ENCODE results near the gene ANGPTL1. TPM values are rescaled to one million over a fixed set of nuclear protein-coding genes. Genes with fewer than 3 reads are reported as not detected.
"Not testable (repeated sequence)": the region's sequence is repeated elsewhere in the genome, so short reads cannot be mapped to it uniquely, and the experiment has no call there.

The ANGPTL1 gene
- total RNA-seq, 1 donor from 2014 or later, result under 0.01 TPM

DNA sequence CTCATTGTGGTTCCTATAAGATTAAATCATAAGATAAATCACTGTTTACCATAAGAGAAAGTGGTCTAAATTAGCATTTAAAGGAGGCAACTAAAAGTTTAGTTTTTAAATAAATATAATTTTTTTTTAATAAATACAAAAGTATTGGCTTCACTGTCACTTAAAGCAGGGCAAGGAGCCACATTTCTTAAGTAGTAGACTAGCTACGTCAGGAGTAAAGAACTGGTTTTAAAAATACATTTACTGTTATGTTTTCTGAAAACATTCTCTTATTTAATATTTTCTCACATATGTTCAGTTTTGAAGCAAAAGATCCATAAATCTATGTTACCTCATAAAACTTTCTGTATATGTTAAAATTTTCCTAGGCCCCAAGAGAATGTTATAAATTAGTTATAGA lies 2.2 kb downstream of the ANGPTL1 start:
- DNase-seq (ENCODE audit: low read depth in 2 of 2), result no peak

GRCh38 chr1:178867670-178868069 lies 3.2 kb downstream of the ANGPTL1 start:
- DNase-seq (ENCODE audit: low read depth in 2 of 2), result peak; percentile 7 to 62

- DNase-seq (ENCODE audit: low read depth in 2 of 2), result no peak
Observed at GRCh38 chr1:178864326-178864725, 6.6 kb downstream of the ANGPTL1 start.

GRCh38 chr1:178862864-178863263 lies 8.0 kb downstream of the ANGPTL1 start:
- DNase-seq (ENCODE audit: low read depth in 2 of 2), result no peak

DNA sequence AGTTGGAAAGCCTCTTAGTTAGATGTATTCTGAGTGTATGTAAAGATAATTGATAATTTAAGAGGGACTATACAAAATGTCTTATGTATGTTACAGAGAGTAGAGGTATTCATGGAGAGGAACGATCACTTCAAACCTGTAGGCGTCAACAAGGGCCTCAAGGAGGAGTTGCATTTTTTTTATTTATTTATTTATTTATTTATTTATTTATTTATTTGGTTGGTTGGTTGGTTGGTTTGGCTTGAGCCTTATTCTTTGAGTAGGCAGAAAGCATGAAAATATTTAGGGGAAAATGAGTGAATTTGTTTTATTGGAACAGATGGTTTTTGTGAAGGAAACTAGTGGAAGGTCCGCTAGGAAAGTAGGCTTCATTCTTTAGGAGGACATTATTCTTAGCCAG lies 8.5 kb downstream of the ANGPTL1 start:
- no peak for DNase-seq (ENCODE audit: low read depth in 2 of 2)

DNA sequence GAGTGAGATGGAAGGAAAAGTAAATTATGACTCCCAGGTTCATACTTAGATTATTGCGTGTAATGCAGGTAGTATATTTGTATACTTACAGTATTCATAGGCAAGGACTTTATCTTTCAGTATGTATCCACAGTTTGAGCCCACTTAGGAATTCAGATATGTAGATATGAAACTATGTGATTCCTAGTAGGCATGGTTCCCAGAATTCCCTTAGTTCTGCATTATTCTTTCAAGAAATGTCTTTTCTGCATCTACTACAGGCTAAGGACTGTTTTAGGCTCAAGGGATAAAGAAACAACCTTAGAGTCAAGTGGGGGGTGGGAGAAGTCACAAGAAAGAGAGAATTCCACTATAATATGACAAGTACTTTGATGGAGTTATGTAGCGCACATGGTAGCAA lies 13.8 kb downstream of the ANGPTL1 start:
- no peak for DNase-seq (ENCODE audit: low read depth in 2 of 2)

GRCh38 chr1:178849918-178850317 lies 21.0 kb downstream of the ANGPTL1 start:
- no peak for DNase-seq (ENCODE audit: low read depth in 2 of 2)

GRCh38 chr1:178847919-178848318 lies 23.0 kb downstream of the ANGPTL1 start:
- DNase-seq (ENCODE audit: low read depth in 2 of 2), result not testable (repeated sequence)

DNA sequence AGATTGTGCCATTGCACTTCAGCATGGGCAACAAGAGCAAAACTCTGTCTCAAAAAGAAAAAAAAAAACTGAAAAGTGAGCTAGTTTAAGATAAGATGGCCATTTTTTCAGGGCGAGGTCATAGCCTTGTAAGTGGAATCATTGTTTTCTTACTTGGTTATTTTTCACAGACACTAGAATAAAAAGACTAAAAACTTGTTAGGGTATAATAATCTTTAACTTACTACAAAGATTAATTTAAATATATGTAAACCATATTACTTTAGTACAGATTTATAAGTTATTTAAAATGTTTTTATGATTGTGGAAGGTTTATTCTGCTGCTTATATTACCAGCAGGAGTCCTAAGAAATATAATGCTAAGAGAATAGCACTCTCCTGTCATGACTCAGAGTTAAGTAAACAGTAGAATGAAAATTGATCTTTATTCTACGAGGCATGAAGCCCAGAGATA lies 23.5 kb downstream of the ANGPTL1 start:
- DNase-seq (ENCODE audit: low read depth in 2 of 2), result peak in 1 of 2 donors; percentile 47

DNA sequence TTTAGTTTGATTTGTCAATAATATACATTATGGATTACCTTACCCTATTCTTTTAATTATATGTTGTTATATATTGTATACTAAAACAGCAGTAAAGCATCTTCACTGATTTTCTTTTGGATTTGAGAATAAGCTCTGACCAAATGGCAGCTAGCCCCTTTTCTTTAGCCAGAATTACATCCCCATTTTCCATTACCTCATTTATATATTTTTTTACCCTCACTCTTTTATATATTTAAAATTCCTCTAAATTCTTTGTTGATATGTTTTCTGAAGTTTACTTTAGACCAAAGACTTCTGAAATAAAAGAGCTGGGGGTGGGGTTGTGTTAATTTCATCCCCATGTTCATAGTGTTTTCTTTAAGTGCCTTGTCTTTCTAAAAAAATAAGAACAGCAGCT lies 24.6 kb downstream of the ANGPTL1 start:
- DNase-seq (ENCODE audit: low read depth in 2 of 2), result no peak

DNA sequence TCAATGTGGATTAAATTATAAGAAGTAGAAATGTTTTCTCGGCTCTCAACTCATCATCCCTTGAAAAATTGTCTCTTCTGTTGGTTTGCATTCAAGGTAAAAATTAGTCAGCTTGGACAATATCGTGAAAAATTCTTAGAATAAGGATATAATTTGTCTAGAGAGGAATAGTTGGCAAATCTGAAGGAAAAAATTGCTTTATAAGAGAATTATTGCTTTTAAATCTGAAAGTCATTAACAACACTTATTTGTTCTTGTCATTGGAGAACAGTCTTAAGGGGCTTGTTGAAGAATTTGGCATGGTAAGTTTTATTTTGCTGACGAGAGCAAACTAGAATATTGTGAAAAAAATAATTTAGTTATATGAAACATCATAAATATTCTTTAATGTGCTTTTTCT lies 26.4 kb downstream of the ANGPTL1 start:
- DNase-seq (ENCODE audit: low read depth in 2 of 2), result no peak

GRCh38 chr1:178825167-178825566 lies 45.7 kb downstream of the ANGPTL1 start:
- no peak for DNase-seq (ENCODE audit: low read depth in 2 of 2)

DNA sequence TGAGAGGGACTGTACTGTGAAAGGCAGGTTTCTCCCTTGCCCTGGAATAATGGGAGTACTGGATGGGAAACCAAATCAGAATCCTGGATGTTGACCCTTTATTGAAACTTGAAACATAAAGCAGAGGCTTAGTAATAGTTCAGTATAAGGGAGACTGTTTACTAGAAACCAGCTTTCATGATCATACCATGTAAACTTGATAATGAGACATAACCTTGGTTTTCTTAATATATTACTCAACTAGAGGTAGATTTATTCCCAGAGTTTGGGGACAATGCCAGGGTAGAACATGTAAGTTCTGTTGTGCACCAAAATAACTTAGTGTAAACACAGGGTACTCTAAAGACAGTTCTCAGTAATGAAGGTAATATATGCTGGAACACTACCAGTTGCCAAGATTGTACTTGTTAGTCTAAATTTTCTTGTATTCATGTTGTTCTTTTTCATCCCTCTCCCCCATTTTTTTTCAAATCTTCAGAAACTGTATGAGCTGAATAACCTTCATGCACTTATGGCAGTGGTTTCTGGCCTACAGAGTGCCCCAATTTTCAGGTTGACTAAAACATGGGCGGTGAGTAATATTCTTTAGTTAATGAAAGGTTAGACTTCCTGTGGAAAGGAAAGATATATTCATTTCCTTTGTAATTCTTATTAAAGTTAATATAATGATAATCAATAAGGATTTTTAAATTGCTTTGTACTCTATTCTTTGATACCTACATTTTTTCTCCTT lies 49.6 kb downstream of the ANGPTL1 start:
- DNase-seq (ENCODE audit: low read depth in 2 of 2), result no peak

DNA sequence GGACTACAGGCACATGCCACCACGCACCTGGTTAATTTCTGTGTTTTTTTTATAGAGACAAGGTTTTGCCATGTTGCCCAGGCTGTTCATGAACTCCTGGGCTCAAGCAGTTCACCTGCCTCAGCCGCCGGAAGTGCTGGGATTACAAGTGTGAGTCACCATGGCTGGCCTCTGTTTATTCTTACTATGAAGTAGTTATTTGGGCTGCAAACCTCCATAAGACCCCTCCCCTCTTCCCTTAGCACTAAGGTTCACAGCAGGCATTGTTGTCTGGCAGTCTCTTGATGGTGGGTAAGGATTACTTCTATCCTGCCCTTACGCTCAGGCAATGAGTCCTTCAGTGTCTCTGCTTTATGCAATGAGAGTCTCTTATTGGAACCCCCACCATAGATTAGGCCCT lies 51.8 kb downstream of the ANGPTL1 start:
- no peak for DNase-seq (ENCODE audit: low read depth in 2 of 2)

- no peak for DNase-seq (ENCODE audit: low read depth in 2 of 2)
Observed at GRCh38 chr1:178818416-178818815, 52.5 kb downstream of the ANGPTL1 start.

DNA sequence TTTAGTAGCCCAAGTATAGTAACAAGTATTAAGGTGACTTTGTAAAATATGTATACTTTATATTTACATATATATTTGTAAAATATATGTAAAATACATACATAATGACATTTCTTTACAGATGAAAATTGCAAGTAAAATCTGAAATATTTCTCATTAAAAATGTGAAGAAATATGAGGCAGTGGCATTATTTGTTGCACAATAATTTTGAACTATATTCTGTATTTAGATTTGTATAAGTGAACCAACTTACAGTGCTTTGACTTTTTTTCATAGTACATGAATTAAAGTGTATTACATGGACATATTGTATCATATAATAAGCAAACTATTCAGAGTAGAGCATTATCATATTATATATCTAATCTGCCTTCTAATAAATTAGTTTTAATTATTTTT lies 60.3 kb downstream of the ANGPTL1 start:
- no peak for DNase-seq (ENCODE audit: low read depth in 2 of 2)

DNA sequence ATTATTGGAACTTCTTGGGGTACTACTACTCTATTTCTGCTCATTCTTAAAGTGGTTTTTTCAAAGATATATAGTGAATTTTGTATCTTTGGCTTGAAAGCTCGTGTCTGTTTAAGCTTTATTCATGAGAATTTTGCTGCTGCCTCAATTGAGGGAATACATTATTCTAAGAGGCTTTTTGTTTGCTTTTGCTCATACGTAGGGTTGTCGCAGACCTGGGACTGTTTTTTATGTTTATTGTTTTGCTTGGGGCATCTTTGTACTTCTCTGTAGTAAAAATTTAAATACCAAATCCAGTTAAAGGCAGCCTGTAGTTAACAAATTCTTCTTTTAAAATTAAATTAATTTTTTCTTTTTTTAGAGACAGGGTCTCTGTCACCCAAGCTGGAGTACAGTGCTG lies 62.3 kb downstream of the ANGPTL1 start:
- no peak for DNase-seq (ENCODE audit: low read depth in 2 of 2)

DNA sequence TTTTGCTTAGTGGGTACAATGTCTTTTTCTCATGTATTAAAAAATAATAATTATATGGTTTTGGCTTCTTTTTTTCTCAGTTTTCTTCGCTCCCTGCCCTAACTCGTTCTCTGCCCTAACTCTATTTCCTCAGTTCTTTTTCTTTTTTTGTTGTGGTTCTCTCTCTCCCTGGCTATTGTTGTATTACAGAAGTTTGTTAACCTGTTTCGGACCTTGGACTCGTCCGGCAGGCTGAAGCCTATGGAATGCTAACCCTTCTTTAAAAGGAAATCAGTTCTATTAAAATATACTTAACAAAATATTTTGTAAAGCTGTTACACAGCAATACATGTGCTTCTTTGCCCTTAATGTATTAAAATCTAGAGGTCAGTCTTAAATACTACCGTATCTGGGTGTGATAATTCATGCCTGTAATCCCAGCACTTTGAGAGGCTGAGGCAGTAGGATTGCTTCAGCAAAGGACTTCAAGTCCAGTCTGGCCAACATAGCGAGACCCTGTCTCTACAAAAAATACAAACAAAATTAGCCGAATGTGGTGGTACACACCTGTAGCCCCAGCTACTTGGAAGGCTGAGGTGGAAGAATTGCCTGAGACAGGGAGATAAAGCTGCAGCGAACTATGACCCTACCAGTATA lies 64.1 kb downstream of the ANGPTL1 start:
- no peak for DNase-seq (ENCODE audit: low read depth in 2 of 2)

GRCh38 chr1:178802873-178803272 lies 68.0 kb downstream of the ANGPTL1 start:
- no peak for DNase-seq (ENCODE audit: low read depth in 2 of 2)
